Vagina (tissue), 2 donors: ENCODE results near the gene PTPRG. TPM values are rescaled to one million over a fixed set of nuclear protein-coding genes. Genes with fewer than 3 reads are reported as not detected.

ENCODE experiments used
- DNase-seq, 2 donors: peaks; one replicate each; pipeline ENCODE4 v3.0.0-alpha.2; 2017; ENCODE audit errors: extremely low spot score in 2 of 2
- H3K27ac ChIP-seq: fragments of 200-600 bp; sonication (generic); one replicate; pipeline ENCODE4 v1.5.1; 2019
- H3K27me3 ChIP-seq: fragments of 200-600 bp; sonication (generic); one replicate; pipeline ENCODE4 v1.5.1; 2019
- H3K36me3 ChIP-seq, 2 donors: fragments of 200-600 bp; sonication (generic); one replicate each; pipeline ENCODE4 v1.5.1; 2017 to 2019
- H3K4me1 ChIP-seq: fragments of 200-600 bp; sonication (generic); one replicate; pipeline ENCODE4 v1.5.1; 2019
- H3K4me3 ChIP-seq, 2 donors: fragments of 200-600 bp; sonication (generic); 1 replicate in 1 of 2; 2 replicates in 1 of 2; pipeline ENCODE4 v1.5.1; 2016 to 2019
- H3K9me3 ChIP-seq: fragments of 200-600 bp; sonication (generic); one replicate; pipeline ENCODE4 v1.5.1; 2019
- POLR2A ChIP-seq, 2 donors: fragments of 450-650 bp; IDR thresholded peaks; one replicate each; pipeline ENCODE4 v1.6.1; 2017; ENCODE audit warnings: antibody characterized with exemption in 2 of 2, mild to moderate bottlenecking in 2 of 2, moderate library complexity in 2 of 2
- POLR2AphosphoS5 ChIP-seq, 2 donors: sonication (generic); formaldehyde crosslinking; IDR thresholded peaks; one replicate each; pipeline ENCODE4 v1.9.0; 2017; ENCODE audit warnings: antibody characterized with exemption in 2 of 2, mild to moderate bottlenecking in 2 of 2, low read depth in 1 of 2; ENCODE audit not compliant: insufficient read depth in 1 of 2
- intact Hi-C: fragments of 100-400 bp; cut with DNase I; formaldehyde crosslinking; loops from one replicate; pipeline ENCODE4 v1.15.1; 2023
- total RNA-seq: library from RNA; depleted of rRNA; stranded (reverse); fragments of >200 nt; gene quantifications from one replicate; pipeline ENCODE4 v1.2.3, GENCODE V29; 2016
- TF ChIP-seq, protein P1 (sequence below), 3 experiments: fragments of 450-650 bp in 2 of 3; fragments of 200-600 bp in 1 of 3; sonication (generic) in 1 of 3; IDR thresholded peaks; one replicate each; pipeline ENCODE4 v1.5.1; 2017 to 2019; ENCODE audit warnings: antibody characterized with exemption in 3 of 3, mild to moderate bottlenecking in 2 of 3, moderate library complexity in 2 of 3

Gene PTPRG
- total RNA-seq, 1 donor from 2014 or later = 47.6 TPM

GRCh38 chr3:62203561-62203960, 642.2 kb downstream of the PTPRG start:
- H3K4me1 ChIP-seq = no peaks in the 10 kb centered on the region
- H3K9me3 ChIP-seq = no peaks in the 10 kb centered on the region
- H3K27me3 ChIP-seq = no peaks in the 10 kb centered on the region
- no peak for DNase-seq
- TF ChIP-seq POLR2AphosphoS5 (IDR thresholded peaks at IDR 0.05; ENCODE audit: insufficient read depth in 1 of 2, low read depth in 1 of 2) (no peak), POLR2A (IDR thresholded peaks at IDR 0.05) (no peak)
- TF ChIP-seq, protein P1, sequence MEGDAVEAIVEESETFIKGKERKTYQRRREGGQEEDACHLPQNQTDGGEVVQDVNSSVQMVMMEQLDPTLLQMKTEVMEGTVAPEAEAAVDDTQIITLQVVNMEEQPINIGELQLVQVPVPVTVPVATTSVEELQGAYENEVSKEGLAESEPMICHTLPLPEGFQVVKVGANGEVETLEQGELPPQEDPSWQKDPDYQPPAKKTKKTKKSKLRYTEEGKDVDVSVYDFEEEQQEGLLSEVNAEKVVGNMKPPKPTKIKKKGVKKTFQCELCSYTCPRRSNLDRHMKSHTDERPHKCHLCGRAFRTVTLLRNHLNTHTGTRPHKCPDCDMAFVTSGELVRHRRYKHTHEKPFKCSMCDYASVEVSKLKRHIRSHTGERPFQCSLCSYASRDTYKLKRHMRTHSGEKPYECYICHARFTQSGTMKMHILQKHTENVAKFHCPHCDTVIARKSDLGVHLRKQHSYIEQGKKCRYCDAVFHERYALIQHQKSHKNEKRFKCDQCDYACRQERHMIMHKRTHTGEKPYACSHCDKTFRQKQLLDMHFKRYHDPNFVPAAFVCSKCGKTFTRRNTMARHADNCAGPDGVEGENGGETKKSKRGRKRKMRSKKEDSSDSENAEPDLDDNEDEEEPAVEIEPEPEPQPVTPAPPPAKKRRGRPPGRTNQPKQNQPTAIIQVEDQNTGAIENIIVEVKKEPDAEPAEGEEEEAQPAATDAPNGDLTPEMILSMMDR (IDR thresholded peaks at IDR 0.05) = no peak
- no peak overlapping the region for H3K4me3 ChIP-seq
- intact Hi-C loops = no loop called here
- H3K27ac ChIP-seq = no peak overlapping the region
- no peaks in the 10 kb centered on the region for H3K36me3 ChIP-seq

GRCh38 chr3:62207197-62207596, 645.8 kb downstream of the PTPRG start:
- Histone ChIP-seq H3K9me3 (no peaks in the 10 kb centered on the region), H3K27ac (no peak overlapping the region), H3K4me3 (no peak overlapping the region), H3K27me3 (no peaks in the 10 kb centered on the region), H3K4me1 (peaks cover 8% of the 10 kb centered on the region), H3K36me3 (no peaks in the 10 kb centered on the region)
- intact Hi-C loops = no loop called here
- TF ChIP-seq, protein P1 (IDR thresholded peaks at IDR 0.05) = no peak
- TF ChIP-seq POLR2A (IDR thresholded peaks at IDR 0.05) = no peak
- TF ChIP-seq POLR2AphosphoS5 (IDR thresholded peaks at IDR 0.05; ENCODE audit: insufficient read depth in 1 of 2, low read depth in 1 of 2) = no peak
- no peak for DNase-seq

GRCh38 chr3:62208385-62208784, 647.0 kb downstream of the PTPRG start:
- Histone ChIP-seq H3K27ac (no peak overlapping the region), H3K4me3 (no peak overlapping the region), H3K36me3 (no peaks in the 10 kb centered on the region), H3K4me1 (peaks cover 12% of the 10 kb centered on the region), H3K27me3 (no peaks in the 10 kb centered on the region), H3K9me3 (no peaks in the 10 kb centered on the region)
- no peak for DNase-seq
- intact Hi-C loops = no loop called here
- TF ChIP-seq POLR2A (IDR thresholded peaks at IDR 0.05) = no peak
- no peak for TF ChIP-seq POLR2AphosphoS5 (IDR thresholded peaks at IDR 0.05; ENCODE audit: insufficient read depth in 1 of 2, low read depth in 1 of 2)
- TF ChIP-seq, protein P1 (IDR thresholded peaks at IDR 0.05) = no peak

DNA sequence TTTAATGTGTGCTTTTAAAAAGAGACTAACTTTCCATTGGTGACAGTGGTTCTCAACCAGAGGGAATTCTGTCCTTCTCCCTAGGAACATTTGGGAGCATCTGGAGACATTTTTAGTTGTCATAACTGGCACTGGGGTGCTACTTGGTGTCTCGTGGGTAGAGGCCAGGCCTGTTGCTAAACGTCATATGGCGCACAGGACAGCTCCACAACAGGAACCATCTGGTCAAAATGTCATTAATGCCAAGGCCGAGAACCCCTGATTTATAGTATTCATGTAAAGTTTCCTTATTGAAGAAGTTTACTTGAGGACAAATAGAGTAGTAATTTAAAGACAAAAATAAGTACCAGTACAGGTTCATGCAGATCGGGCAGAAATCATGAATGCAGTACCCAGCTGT, 647.7 kb downstream of the PTPRG start:
- intact Hi-C loops = no loop called here

DNA sequence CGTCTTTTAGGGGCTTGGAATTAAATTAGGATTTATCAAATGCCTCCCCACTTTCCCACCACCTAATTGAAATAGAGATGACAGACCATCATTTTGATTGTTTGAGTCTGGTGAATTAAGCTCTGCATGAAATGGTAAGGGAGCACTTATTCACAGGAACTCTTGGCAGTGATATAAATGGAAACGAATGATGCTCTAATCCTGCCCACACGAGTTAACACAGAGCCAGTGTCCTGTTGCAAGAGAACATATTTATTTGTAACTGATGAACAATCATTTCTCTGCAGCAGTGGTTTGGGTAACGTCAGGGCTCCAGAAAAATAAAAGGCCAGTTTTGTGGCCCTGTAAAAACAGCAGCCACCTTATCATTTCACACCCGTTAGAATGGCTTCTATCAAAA, 648.6 kb downstream of the PTPRG start:
- no peak for DNase-seq

More for the DNA sequence above, 647.7 kb downstream of the PTPRG start:
- H3K4me3 ChIP-seq = no peak overlapping the region
- no peaks in the 10 kb centered on the region for H3K36me3 ChIP-seq
- no peak for DNase-seq
- no peaks in the 10 kb centered on the region for H3K9me3 ChIP-seq
- no peak for TF ChIP-seq POLR2AphosphoS5 (IDR thresholded peaks at IDR 0.05; ENCODE audit: insufficient read depth in 1 of 2, low read depth in 1 of 2)
- no peaks in the 10 kb centered on the region for H3K27me3 ChIP-seq
- H3K27ac ChIP-seq = no peak overlapping the region
- peaks cover 12% of the 10 kb centered on the region for H3K4me1 ChIP-seq

More for the DNA sequence above, 648.6 kb downstream of the PTPRG start:
- no peak for TF ChIP-seq POLR2A (IDR thresholded peaks at IDR 0.05)
- TF ChIP-seq, protein P1 (IDR thresholded peaks at IDR 0.05) = no peak
- no peak for TF ChIP-seq POLR2AphosphoS5 (IDR thresholded peaks at IDR 0.05; ENCODE audit: insufficient read depth in 1 of 2, low read depth in 1 of 2)
- Histone ChIP-seq H3K9me3 (no peaks in the 10 kb centered on the region), H3K36me3 (no peaks in the 10 kb centered on the region), H3K4me3 (no peak overlapping the region), H3K27ac (no peak overlapping the region), H3K27me3 (no peaks in the 10 kb centered on the region), H3K4me1 (peaks cover 12% of the 10 kb centered on the region)
- intact Hi-C loops = no loop called here
